NCI-H1436 treated with DMSO at 0.1 percent for 48 hours (cell line): ENCODE data around the gene CDCP2.

ENCODE experiments used
- DNase-seq: peaks from one replicate; lab custom pipeline; 2025; lab: John Stamatoyannopoulos, UW

The CDCP2 gene

GRCh38 chr1:54152696-54153095, at the start of gene CDCP2:
CDCP2 (minus strand) TSS chr1:54153000; CDS start chr1:54152922, 78 bp downstream.
- no peak for DNase-seq

- no peak for DNase-seq
Observed at GRCh38 chr1:54200519-54200997, 47.8 kb upstream of the CDCP2 start.

GRCh38 chr1:54199765-54200518, 47.1 kb upstream of the CDCP2 start, which contains the start of the genes CYB5RL and MRPL37:
CYB5RL (minus strand) TSS chr1:54200030; CDS start chr1:54195616, 4,414 bp downstream.
MRPL37 (plus strand) TSS chr1:54200167; CDS start chr1:54200244, 77 bp downstream.
- peak; percentile 90 for DNase-seq

- no peak for DNase-seq
Observed at GRCh38 chr1:54199151-54199764, 46.5 kb upstream of the CDCP2 start.

DNA sequence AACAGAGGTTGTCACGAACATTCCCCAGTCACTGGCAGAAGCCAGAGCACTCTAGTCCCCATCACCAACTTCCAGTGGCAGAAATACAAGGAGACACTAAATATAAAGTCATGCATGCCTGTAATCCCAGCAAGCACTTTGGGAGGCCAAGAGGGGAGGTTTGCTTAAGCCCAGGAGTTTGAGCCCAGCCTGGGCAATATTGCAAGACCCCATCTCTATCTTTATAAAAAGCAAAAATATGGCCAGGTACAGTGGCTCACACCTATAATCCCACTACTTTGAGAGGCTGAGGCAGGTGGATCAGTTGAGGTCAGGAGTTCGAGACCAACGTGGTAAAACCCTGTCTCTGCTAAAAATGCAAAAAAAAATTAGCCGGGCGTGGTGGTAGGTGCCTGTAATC, 40.7 kb upstream of the CDCP2 start:
- no peak for DNase-seq

DNA sequence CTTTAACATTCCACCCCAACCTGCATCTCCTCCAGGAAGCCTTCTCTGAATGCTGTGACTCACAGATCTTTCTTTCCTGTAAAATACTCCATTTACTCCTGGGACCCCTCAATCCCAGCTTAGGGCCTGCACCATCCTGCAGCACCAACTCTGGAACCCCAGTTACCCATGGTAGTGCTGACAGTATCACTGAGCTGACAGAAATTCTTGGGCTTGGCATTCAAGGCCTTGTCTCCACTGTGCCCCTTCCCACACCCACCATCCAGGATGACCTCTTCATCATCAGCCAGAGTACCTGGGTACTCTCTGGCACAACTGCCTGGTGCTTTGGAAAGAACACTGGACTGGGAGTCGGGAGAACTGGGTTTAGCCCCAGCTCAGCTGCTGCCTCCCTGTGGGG, 38.7 kb upstream of the CDCP2 start:
- DNase-seq = no peak

GRCh38 chr1:54190526-54190925, 37.7 kb upstream of the CDCP2 start:
- DNase-seq = no peak

GRCh38 chr1:54188291-54188690, 35.5 kb upstream of the CDCP2 start:
- DNase-seq = no peak

DNA sequence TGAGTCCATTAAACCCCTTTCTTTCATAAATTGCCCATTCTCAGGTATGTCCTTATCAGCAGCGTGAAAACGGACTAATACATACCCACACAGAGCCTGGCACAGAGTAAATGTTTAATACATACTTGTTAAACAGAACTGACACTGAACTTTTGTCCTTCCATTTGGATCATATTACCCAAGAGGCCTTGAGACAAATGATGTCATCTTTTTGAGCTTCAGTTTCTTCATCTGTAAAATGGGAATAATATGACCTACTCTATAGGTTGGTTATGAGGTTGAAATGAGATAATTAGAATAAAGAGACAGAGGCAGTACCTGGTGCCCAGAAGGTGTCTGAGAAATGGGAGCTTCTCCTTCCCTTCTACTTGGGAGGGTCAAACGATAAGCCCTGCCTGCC, 33.3 kb upstream of the CDCP2 start:
- DNase-seq = no peak

DNA sequence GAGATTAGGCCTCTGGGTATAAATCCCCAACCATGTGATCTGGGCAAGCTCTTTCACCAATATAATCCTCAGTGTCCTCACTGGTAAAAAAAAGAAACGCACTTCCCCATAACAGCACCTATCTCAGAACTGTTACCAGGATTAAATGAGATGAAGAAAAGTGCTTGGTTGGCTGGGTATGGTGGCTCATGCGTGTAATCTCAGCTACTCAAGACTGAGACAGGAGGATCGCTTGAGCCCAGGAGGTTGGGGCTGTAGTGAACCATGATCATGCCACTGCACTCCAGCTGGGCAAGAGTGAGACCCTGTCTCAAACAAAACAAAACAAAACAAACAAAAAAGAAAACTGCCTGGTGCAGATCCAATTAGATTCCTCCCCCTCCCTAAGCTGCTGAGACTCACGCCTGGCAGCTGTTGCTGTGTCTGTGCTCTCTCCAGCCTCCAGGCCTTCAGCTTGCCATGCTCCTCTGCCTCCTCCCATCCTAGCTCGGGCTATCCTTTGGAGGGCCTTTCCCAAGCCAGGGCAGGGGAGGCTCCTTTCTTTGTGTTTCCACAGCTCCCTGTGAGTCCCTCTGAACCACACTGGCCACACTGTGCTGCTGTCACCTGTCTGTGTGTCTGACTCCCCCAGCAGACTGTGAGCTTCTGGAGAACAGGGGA, 28.0 kb upstream of the CDCP2 start:
- no peak for DNase-seq

- DNase-seq = no peak
Observed at GRCh38 chr1:54178296-54179070, 25.7 kb upstream of the CDCP2 start.

DNA sequence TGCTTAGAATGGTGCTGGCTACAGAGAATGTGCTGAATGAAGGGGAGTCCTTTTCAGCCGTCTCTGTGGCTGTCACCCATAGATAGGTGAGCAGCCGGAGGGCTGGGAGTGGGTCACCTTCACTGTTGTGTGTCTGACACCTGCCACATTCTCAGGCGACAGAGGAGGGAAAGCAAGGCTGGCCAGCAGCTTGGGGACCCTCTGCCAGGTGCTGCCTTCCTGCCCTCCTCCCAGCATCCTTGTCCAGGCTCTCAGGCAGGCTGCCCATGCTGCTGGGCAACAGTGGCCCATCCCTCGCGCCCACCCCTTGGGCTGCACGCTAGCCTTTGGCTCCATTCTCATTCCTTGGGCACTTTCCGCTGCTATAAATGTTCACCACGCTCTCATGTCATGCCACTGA, 24.9 kb upstream of the CDCP2 start:
- DNase-seq = no peak

DNA sequence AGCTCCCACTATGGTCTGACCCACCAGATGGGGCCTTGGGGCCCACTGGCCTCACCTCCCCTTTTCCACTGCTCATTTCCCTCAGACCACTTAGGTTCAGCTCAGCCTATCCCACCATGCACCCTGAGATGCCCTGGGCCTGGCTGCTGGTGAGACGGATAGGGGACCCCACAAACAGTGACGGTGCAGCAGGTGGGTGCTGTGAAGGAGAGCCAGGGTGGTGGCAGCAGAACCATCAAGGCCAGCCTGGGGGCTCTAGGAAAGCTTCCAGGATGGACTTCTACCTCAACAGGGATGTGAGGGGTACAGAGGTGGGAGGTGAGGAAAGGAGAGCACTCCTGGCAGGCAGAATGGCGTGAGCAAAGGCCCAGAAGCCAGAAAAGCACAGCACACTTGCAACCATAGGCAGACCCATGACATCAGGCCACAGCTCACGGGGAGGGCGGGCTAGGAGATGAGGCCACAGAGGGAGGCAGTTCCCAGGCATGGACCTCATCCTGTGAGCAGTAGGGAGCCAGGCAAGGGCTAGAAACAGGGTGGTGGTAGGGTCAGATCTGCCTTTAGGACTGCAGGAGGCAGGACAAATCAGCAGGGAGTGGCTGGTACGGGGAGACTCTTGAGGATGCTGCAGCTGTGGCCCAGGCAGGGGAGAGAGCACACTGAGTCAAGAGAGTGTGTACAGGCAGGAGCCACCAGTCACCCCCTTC, 24.0 kb upstream of the CDCP2 start:
- no peak for DNase-seq

DNA sequence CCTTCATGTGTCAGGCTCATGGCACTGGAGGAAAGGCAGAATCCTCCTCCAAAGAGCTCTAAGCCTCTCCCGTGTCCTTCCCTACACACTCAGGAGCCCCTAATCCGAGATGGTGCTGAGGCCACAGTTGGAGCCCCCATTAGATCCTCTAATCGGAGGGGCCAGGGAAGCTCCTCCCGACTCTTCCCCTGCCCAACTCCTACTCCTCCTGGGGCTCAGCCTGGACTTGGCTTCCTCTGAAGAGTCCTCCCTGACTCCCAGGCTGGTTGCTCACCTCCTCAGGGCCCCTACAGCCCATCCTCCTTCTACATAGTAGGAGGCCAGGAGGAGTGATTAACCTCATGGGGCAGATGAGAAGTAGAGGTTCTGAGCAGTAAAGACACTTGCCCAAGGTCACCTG, 21.3 kb upstream of the CDCP2 start:
- no peak for DNase-seq

DNA sequence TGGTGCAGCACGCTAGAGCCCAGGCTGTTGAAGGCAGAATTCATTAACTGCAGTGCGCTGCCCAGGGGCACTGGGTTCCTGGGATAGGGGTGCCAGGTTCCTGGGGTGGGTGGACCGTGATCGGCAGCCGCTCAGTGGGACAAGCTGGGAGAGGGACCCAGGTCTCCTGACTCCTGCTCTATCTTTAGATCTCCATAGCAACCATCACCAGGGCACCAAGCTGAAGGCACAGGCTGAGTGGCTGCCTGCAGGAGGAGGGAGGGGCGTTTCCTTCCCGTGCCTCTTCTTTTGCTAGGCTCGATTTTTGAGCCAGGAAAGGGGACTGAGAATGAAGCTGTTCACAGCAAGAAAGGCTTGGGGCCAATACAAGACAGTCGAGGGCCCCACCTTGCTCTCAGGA, 20.9 kb upstream of the CDCP2 start:
- DNase-seq = no peak

- DNase-seq = no peak
Observed at GRCh38 chr1:54172614-54173599, 20.1 kb upstream of the CDCP2 start.

GRCh38 chr1:54171606-54172005, 18.8 kb upstream of the CDCP2 start:
- DNase-seq = no peak

DNA sequence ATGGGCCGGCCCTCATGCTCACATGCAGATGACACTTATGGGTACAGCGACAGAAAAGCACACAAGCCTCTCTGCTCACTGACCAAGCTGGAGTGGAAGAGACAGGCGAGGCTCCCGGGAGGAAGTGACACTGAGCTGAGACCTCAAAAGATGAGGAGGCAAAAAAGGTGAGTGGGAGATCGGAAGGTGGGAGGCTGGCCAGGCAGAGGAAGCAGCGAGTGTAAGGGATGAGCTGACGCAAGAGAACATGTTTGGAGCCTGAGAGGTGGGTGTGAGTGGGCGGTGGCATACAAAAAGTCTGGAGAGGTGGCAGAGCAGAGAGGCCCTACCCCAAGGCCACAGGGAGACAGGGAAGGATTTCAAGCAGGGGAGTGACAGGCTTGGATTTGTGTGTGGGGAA, 18.2 kb upstream of the CDCP2 start:
- DNase-seq = no peak

GRCh38 chr1:54169068-54169467, 16.3 kb upstream of the CDCP2 start:
- DNase-seq = no peak
